ENCODE data around the gene EIF5AL1. TPM values are rescaled to one million over a fixed set of nuclear protein-coding genes. Genes with fewer than 3 reads are reported as not detected.
"Not testable (repeated sequence)": the region's sequence is repeated elsewhere in the genome, so short reads cannot be mapped to it uniquely, and the experiment has no call there.

Gene EIF5AL1
- total RNA-seq, 1 donor from 2014 or later, result 0.94 TPM

DNA sequence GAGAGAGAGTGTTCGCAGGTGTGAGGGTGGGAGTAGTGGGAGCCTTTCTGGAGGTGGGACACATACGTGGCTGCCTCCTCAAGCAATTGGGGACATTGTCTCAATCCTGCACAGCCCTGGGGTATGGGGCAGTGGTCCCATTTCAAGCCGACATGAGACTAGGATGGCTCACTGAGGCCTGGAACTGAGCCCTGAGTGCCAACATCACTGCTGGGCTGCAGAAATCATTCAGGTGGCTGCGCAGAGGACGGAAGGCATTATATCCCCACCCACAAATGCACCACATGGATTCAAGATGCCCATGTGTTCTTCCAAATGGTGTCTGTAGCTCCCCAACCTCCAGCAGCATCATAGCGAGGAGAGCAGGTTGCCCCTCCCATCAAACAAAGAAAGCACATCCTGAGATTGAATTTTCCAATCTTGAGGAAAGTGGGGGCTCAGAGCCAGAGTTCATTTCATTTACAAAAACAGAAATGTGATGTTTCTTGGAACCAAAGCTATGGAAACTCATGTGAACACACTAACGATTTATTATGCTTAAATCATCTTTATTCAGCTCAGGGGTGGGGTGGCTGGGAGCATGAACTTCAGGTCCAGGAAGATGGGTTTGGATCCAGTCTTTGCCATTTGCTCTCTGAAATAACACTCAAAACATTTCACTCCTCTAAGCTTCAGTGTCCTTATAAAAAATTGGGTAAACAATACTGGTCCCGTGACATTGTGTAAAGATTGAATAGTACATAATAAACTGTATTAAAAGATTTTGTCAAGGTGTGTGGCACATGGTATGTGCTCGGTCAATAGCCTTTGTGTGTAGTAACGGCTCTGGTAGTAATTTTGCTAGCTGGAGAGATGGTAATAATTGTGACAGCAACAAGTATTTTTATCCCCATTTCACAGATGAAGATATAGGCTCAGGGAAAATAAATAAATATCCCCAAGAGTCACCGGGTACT is 43.3 kb downstream of the EIF5AL1 start:
- no peak for DNase-seq (ENCODE audit: low spot score)

- not testable (repeated sequence) for DNase-seq (ENCODE audit: low spot score)
These were observed 44.6 kb downstream of the EIF5AL1 start for GRCh38 chr10:79556961-79557360.

GRCh38 chr10:79559726-79560125 is 47.4 kb downstream of the EIF5AL1 start:
- no peak for DNase-seq (ENCODE audit: low spot score)

DNA sequence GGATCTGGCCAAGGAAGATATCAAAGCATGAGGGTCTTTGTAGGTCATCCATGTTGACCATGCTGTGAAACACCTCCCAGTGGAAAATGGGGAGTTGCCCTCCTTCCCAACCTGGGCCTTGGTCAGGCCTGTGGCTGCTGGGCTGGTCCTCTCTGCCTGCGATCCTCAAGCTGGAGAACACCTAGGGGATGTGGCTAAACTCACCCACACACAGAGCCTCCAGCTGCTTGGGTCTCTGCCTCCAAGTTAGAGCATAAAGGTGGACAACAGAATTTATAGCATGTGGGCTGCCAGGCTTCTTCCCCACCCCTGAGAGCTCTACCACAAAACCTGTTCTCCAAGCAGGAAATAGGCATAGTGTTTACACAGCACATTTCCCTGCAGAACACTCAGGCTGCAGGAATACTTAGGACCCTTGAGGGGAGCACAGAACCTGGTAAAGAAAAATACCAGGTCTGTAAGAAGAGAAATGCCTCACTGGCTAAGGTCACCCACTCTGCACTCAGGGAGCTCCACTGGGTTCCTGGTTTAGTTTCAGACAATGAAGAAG is 47.9 kb downstream of the EIF5AL1 start, which contains the start of gene SFTPA2:
TSS of gene SFTPA2 (minus strand) at position 248 of the 550 bp plus-strand sequence. CDS start 924 bp downstream, outside the sequence.
- no peak for DNase-seq (ENCODE audit: low spot score)

- DNase-seq (ENCODE audit: low spot score), result no peak
These were observed 48.9 kb downstream of the EIF5AL1 start for GRCh38 chr10:79561257-79561656.

- DNase-seq (ENCODE audit: low spot score), result peak; percentile 75
These were observed 49.9 kb downstream of the EIF5AL1 start for GRCh38 chr10:79562135-79562756.

DNA sequence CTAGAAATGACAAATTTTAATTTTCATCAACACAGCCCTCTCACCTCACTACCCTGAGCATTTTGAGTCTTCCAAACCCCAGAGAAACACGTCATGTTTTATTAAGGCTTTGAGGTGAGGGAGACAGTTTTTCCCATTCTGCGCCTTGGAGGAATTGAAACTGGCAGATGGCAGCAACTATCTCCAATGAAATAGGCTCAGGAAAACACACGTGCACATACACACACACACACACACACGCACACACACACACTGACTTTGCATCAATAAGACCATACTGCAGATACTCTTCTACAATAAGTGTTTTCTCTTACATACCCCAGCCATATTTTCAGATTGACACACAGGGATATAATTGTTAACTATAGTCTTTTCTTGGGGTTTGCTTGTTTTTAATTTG is 51.1 kb downstream of the EIF5AL1 start:
- no peak for DNase-seq (ENCODE audit: low spot score)

Other genes with a start within 250 kb of the EIF5AL1 start
- 108 TPM for gene PPIF, start 165.1 kb upstream of the EIF5AL1 start, total RNA-seq
- 33.9 TPM for gene ZCCHC24, start 66.9 kb upstream of the EIF5AL1 start, total RNA-seq
- 0.94 TPM for gene SFTPA2, start 47.9 kb downstream of the EIF5AL1 start, total RNA-seq
- 0.91 TPM for gene SFTPA1, start 98.4 kb downstream of the EIF5AL1 start, total RNA-seq
- 0.26 TPM for gene NUTM2B, start 190.7 kb downstream of the EIF5AL1 start, total RNA-seq